Midbrain (tissue), 1 donor: ENCODE results near the gene GPR17.

Experiments
- DNase-seq: peaks from one replicate; lab custom pipeline; 2025; lab: John Stamatoyannopoulos, UW

Gene GPR17, protein sequence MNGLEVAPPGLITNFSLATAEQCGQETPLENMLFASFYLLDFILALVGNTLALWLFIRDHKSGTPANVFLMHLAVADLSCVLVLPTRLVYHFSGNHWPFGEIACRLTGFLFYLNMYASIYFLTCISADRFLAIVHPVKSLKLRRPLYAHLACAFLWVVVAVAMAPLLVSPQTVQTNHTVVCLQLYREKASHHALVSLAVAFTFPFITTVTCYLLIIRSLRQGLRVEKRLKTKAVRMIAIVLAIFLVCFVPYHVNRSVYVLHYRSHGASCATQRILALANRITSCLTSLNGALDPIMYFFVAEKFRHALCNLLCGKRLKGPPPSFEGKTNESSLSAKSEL

GRCh38 chr2:127645395-127646291 lies at the start of gene GPR17:
Gene GPR17, plus strand, starts transcription at chr2:127646153. Its CDS starts 4,583 bp downstream, at chr2:127650736.
- peak; percentile 26 for DNase-seq

DNA sequence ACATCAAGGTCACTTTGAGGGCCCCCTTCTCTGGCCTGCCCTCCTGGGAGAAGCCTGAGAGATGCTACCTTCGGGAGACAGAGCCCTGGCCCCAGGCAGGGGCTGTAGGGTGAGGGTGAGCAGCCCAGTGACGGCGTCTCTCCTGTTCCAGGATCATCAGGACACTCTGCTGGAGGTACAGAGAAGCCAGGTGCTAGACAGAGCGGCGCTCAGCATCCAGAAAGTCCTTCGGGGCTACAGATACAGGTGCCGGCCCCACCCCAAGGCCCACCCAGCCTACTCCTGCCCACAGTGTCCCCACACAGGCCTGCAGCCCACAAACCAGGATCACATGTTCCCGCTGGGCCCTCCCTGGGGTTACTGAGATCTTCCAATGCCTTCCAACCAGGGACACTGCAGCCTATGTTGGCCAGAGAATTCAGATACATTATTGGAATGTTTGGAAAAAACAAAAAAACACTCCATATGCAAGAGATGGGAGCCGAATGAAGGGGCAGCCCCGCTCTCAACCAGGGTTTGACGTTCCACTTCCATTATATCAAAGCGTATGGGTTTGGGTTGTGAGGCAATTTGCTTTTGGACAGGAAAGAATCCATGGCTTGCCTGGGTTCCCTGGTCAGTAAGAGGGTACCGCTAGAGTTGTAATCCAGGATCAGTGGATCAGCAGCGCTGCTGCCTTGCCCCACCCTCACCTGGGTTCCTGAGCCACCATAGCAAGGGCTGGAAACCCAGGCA lies 49.5 kb upstream of the GPR17 start:
- DNase-seq: no peak

GRCh38 chr2:127597046-127597983 lies 48.6 kb upstream of the GPR17 start:
- no peak for DNase-seq

DNA sequence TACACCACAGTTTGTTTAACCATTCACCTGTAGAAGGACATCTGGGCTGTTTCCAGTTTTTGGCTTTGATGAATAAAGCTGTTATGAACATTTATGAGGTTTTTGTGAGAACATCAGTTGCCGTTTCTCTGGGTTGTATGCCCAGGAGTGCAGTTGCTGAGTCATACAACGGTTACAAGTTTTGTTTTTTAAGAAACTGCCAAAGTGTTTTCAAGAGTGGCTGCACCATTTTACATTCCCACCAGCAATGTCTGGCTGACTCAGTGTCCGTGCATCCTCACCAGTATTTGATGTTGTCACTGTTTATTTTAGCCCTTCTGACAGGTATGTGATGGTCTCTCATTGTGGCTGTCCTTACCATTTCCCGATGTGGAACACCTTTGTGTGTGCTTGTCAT lies 48.0 kb upstream of the GPR17 start:
- DNase-seq: no peak

GRCh38 chr2:127598711-127599110 lies 47.2 kb upstream of the GPR17 start:
- no peak for DNase-seq

DNA sequence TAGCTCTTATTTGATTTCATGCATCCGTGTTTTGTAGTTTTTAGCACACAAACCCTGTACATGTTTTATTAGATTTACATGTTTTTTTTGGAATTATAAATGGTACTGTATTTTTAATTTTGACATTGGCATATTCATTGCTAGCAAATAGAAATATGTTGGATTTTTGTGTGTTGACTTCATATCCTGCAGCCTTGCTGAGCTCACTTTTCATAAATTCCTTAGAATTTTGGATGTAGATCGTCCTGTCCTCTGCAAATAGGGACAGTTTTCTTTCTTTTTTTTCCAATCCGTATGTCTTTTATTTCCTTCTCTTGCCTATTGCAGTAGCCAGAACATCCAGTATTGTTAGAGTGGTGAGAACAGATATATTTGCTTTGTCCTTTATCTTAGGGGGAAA lies 46.7 kb upstream of the GPR17 start:
- DNase-seq: no peak

DNA sequence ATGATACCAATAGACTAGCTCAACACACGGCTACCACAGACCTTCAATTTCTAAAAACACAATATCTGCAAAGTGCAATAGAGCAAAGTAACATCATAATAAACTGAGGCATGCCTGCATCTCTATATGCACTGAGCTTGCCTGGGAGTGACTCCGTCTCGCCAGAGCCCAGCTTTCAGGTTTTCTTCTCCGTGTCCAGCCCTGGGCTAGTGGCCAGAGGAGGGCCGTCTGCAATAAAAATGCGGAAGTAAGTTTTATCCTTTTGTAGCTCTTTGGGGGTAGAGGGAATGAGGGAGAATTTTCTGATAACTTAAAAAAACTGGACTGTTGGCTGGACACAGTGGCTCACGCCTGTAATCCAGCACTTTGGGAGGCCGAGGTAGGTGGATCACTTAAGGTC lies 41.0 kb upstream of the GPR17 start:
- no peak for DNase-seq

DNA sequence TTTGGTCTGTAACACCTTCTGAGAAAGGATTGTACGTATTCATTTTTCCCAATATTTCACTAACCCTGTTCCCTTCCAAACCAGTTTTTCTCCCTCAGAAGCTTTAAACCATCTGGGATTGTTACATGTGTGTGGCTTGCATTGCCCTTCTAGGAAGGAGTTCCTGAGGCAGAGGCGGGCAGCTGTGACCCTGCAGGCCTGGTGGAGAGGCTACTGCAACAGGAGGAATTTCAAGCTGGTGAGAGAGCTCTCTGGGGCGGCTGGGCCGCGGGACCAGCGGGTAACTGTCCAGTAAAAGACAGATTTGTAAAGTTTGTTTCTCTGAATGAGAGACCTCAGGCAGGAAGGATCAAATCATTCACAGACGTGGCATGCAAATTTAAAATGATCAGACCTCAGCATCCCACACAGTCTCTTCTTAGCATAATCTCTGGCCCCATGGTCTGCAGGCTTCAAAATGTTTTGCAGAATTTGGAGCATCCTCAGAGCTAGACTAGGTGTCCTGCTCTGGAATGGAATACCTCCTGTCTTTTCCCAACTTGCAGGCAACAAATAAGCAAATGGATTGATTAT lies 40.2 kb upstream of the GPR17 start:
- no peak for DNase-seq

- no peak for DNase-seq
These were observed 39.1 kb upstream of the GPR17 start for GRCh38 chr2:127606625-127607398.

GRCh38 chr2:127607399-127607908 lies 38.5 kb upstream of the GPR17 start:
- DNase-seq: no peak

DNA sequence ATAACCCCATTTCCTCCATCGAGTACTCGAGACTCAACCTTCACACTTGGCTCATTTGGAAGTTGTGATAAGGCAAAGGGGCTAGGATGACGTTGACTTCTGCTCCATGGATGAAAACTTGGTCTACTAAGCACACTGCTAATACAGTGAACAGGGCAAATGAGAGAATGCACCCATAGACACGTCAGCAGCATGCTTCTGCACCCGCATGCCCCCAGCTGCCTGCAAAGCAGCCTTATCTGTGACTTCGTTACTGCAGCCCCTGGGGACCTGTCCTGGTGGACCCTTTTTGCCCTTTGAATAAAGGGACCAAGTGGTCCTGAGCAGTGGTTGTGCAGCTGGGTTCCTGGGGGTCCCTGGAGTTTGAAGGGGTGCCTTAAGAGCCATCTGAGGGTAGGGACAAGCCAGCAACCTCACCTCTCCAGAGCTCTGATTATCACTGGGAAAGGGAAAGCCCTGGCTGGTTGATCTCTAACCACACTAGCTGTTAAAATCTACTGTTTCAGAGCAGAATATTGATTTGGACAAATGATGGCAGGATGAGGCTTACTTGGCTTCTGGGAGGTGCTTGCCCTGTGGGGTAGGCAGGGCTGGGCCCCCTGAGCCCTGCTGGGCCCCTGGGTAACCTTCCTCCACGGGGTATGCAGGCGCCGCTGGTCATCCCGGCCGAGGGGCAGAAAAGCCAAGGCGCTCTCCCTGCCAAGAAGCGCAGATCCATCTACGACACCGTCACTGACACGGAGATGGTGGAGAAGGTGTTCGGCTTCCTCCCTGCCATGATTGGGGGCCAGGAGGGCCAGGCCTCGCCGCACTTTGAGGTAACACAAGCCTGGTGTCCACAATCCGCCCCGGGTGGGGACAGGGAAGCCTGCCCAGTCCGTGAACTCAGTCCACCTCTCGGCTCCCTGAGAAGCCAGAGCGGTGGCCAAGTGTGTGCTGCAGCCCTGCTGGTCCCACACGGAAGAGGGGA lies 37.6 kb upstream of the GPR17 start:
- no peak for DNase-seq

GRCh38 chr2:127609031-127609751 lies 36.8 kb upstream of the GPR17 start:
- no peak for DNase-seq

DNA sequence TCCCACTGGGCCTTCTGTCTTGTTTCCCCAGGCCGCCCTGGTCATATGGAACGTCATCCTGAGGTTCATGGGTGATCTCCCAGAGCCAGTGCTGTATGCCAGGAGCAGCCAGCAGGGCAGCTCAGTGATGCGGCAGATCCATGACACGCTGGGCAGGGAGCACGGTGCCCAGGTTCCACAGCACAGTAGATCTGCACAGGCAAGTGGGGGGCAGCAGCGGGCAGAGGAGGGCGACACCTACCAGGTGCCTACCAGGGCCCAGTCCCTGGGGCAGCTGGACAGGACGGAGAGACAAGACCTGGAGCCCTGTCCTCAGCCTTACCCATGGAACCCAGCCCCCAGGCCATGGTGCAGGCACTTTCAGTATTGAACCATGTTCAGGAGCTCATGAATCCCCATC lies 36.1 kb upstream of the GPR17 start:
- no peak for DNase-seq

DNA sequence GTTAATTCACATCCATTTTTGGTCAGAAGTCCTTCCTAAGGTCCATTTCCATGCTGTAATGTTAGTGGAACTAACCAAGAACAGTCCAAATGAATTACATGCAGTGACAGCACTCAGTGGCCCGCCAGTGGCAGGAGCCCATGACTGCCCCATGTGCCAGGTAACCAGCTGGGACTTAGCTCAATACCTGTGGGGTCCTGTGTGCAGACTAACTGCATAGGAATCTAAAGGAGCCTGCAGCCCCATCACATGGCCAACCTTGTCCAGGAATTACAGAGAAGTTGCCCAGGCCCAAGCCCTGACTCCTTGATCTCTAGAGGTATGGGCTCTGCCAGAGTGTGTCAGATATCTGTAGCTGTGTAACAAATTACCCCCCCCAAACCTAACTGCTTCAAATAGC lies 35.4 kb upstream of the GPR17 start:
- no peak for DNase-seq

- DNase-seq: no peak
These were observed 34.7 kb upstream of the GPR17 start for GRCh38 chr2:127611076-127611925.

DNA sequence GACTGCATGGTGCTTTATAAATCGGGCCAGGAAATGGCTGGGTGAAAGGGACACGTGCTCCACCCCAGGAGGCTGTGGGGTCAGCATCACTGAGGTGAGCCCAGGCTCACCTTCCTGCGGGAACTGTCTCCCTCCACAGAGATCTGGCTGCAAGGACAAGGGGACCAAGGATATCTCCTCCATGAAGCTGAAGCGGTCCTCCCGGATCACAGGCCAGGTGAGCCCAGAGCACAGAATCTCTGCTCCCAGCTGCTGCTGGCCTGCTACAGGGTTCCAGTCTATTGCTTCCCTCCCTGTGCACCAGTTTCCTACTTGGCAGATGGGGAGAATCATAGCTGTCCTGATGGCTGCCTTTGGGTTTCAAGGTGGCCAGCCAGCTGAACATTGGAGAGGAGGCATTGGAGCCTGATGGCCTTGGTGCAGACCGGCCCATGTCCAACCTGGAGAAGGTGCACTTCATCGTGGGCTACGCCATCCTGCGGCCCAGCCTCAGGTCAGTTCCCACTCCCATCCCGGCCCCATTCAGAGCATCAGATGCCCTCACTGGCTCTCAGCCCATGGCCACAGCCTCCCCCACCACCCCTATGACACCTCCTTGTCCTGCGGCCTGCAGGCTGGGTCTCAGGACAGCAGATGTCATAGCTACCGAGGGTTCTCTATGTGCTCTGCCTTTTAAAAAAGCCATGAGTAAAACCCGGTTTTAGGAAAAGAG lies 33.7 kb upstream of the GPR17 start:
- no peak for DNase-seq

GRCh38 chr2:127614246-127614645 lies 31.7 kb upstream of the GPR17 start:
- DNase-seq: no peak
